Sigmoid colon (tissue), 7 donors: ENCODE measurements around the gene MGAT5. TPM values are rescaled to one million over a fixed set of nuclear protein-coding genes. Genes with fewer than 3 reads are reported as not detected.

ENCODE experiments used
- DNase-seq: peaks from one replicate; pipeline ENCODE4 v3.0.0-alpha.2; 2019
- H3K27ac ChIP-seq, 4 donors: fragments of 200-600 bp; sonication (generic); one replicate each; pipeline ENCODE4 v1.5.1; 2016 to 2019; ENCODE audit warnings: mild to moderate bottlenecking in 1 of 4
- H3K27me3 ChIP-seq, 3 donors: fragments of 200-600 bp; sonication (generic); one replicate each; pipeline ENCODE4 v1.5.1; 2019; ENCODE audit warnings: mild to moderate bottlenecking in 1 of 3
- H3K36me3 ChIP-seq, 4 donors: fragments of 200-600 bp; sonication (generic); one replicate each; pipeline ENCODE4 v1.5.1; 2016 to 2019
- H3K4me1 ChIP-seq, 4 donors: fragments of 200-600 bp; sonication (generic); one replicate each; pipeline ENCODE4 v1.5.1; 2017 to 2019
- H3K4me3 ChIP-seq, 4 donors: fragments of 200-600 bp; sonication (generic); one replicate each; pipeline ENCODE4 v1.5.1; 2017 to 2019; ENCODE audit warnings: mild to moderate bottlenecking in 2 of 4, moderate library complexity in 1 of 4
- H3K9me3 ChIP-seq, 4 donors: fragments of 200-600 bp in 3 of 4; sonication (generic) in 3 of 4; one replicate each; pipeline versions ENCODE4 v1.5.1 to v1.6.1; 2013 to 2019
- EP300 ChIP-seq, 4 donors: sonication (generic); formaldehyde crosslinking; IDR thresholded peaks; one replicate each; pipeline ENCODE4 v1.6.1; 2017; ENCODE audit warnings: antibody characterized with exemption in 4 of 4
- POLR2A ChIP-seq, 2 donors: fragments of 450-650 bp; IDR thresholded peaks; one replicate each; pipeline ENCODE4 v1.6.1; 2016; ENCODE audit warnings: antibody characterized with exemption in 2 of 2, mild to moderate bottlenecking in 2 of 2, moderate library complexity in 2 of 2
- POLR2AphosphoS5 ChIP-seq, 4 donors: sonication (generic); formaldehyde crosslinking; IDR thresholded peaks; one replicate each; pipeline ENCODE4 v1.6.1; 2017; ENCODE audit warnings: antibody characterized with exemption in 4 of 4
- WGBS, 2 donors: extraction: QIAGEN DNeasy Blood & Tissue Kit; methylation state at CpG; one replicate each; pipeline ENCODE4 v1.1.7; 2013; 5-methylcytosine and 5-hydroxymethylcytosine counted together
- intact Hi-C: fragments of 100-400 bp; cut with DNase I; formaldehyde crosslinking; loops from one replicate; pipeline ENCODE4 v1.15.1; 2023
- polyA plus RNA-seq, 3 donors: library from polyadenylated mRNA; stranded (reverse); fragments of 200-250 nt; gene quantifications; one replicate each; pipeline ENCODE4 v1.2.3, GENCODE V29; 2013
- total RNA-seq, 4 donors: library from RNA; depleted of rRNA; stranded (reverse); fragments of >200 nt; gene quantifications; one replicate each; pipeline ENCODE4 v1.1.0, GENCODE V29; 2016
- TF ChIP-seq, protein P1 (sequence below), 4 experiments: fragments of 450-650 bp in 3 of 4; fragments of 200-600 bp in 1 of 4; IDR thresholded peaks; one replicate each; pipeline ENCODE4 v1.5.1; 2016 to 2019; ENCODE audit warnings: antibody characterized with exemption in 4 of 4, mild to moderate bottlenecking in 3 of 4, moderate library complexity in 2 of 4
- donor health status: healthy with polysubstance abuse.
- donor health status: Bipolar disorder and iron deficiency.
- donor health status: healthy.

MGAT5 gene
- total and polyA plus RNA-seq, 7 donors: 3.0 to 42.4 (median 30.3) TPM

- intact Hi-C loops: no loop called here
- peaks cover 0 to 14% (median 4%) of the 10 kb centered on the region in 4 donors for H3K4me1 ChIP-seq
- H3K9me3 ChIP-seq: no peaks in the 10 kb centered on the region
- no peak for DNase-seq
- no peak overlapping the region for H3K27ac ChIP-seq
- no peaks in the 10 kb centered on the region for H3K36me3 ChIP-seq
- TF ChIP-seq POLR2AphosphoS5 (IDR thresholded peaks at IDR 0.05) (no peak), EP300 (IDR thresholded peaks at IDR 0.05) (no peak)
- TF ChIP-seq, protein P1, sequence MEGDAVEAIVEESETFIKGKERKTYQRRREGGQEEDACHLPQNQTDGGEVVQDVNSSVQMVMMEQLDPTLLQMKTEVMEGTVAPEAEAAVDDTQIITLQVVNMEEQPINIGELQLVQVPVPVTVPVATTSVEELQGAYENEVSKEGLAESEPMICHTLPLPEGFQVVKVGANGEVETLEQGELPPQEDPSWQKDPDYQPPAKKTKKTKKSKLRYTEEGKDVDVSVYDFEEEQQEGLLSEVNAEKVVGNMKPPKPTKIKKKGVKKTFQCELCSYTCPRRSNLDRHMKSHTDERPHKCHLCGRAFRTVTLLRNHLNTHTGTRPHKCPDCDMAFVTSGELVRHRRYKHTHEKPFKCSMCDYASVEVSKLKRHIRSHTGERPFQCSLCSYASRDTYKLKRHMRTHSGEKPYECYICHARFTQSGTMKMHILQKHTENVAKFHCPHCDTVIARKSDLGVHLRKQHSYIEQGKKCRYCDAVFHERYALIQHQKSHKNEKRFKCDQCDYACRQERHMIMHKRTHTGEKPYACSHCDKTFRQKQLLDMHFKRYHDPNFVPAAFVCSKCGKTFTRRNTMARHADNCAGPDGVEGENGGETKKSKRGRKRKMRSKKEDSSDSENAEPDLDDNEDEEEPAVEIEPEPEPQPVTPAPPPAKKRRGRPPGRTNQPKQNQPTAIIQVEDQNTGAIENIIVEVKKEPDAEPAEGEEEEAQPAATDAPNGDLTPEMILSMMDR (IDR thresholded peaks at IDR 0.05): no peak
- no peak overlapping the region for H3K4me3 ChIP-seq
- H3K27me3 ChIP-seq: no peaks in the 10 kb centered on the region
Measured at GRCh38 chr2:134254824-134255223, 952 bp downstream of the MGAT5 start.

DNA sequence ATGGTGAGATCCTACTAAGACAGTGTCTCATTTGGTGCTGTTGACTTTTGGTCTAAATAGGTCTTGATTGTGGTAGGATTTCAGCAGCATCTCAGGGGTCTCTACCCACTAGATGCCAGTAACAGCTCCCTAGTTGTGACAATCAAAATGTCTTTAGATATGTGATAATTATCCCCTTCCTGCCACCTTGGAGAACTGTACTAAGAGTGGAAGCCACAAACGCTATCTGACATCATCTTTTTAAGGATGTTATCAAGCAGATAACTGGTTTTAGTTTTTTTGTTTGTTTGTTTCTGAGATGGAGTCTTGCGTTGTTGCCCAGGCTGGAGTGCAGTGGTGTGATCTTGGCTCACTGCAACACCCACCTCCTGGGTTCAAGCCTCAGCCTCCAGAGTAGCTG lies 3.1 kb downstream of the MGAT5 start:
- peaks cover 0 to 33% (median 13%) of the 10 kb centered on the region in 4 donors for H3K4me1 ChIP-seq
- H3K9me3 ChIP-seq: no peaks in the 10 kb centered on the region
- no peak for DNase-seq
- no peak for TF ChIP-seq POLR2AphosphoS5 (IDR thresholded peaks at IDR 0.05)
- TF ChIP-seq, protein P1 (IDR thresholded peaks at IDR 0.05): no peak
- TF ChIP-seq POLR2A (IDR thresholded peaks at IDR 0.05): no peak
- no peak for TF ChIP-seq EP300 (IDR thresholded peaks at IDR 0.05)
- H3K27ac ChIP-seq: no peak overlapping the region
- WGBS, 2 donors: 81 to 93% methylated on average over 2 of the region's 2 CpGs
- no peaks in the 10 kb centered on the region for H3K27me3 ChIP-seq
- no peaks in the 10 kb centered on the region for H3K36me3 ChIP-seq
- intact Hi-C loops: no loop called here
- H3K4me3 ChIP-seq: no peak overlapping the region

DNA sequence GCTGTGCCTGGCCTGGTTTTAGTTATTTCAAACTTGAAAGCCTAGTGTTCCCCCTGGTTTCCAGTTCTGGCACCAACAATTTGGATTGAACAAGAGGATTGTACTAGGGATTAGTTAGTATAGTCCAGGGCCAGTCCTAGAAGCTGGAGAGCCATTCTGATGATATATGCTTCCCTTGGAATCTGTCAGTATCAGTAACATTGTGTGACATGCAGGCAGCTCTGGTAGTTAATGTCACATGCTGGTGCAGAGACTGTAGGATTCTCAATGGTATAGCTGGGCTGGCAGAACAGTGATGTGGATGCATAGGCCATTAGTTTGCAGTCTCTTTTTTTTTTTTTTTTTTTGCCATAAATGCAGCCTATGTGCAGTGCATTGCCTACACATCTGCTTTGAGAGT lies 3.6 kb downstream of the MGAT5 start:
- TF ChIP-seq POLR2A (IDR thresholded peaks at IDR 0.05) (no peak), EP300 (IDR thresholded peaks at IDR 0.05) (no peak), POLR2AphosphoS5 (IDR thresholded peaks at IDR 0.05) (no peak)
- TF ChIP-seq, protein P1 (IDR thresholded peaks at IDR 0.05): no peak
- no peak overlapping the region for H3K4me3 ChIP-seq
- H3K9me3 ChIP-seq: no peaks in the 10 kb centered on the region
- no peak overlapping the region for H3K27ac ChIP-seq
- H3K4me1 ChIP-seq: peaks cover 0 to 38% (median 17%) of the 10 kb centered on the region in 4 donors
- H3K27me3 ChIP-seq: no peaks in the 10 kb centered on the region
- intact Hi-C loops: no loop called here
- H3K36me3 ChIP-seq: no peaks in the 10 kb centered on the region
- DNase-seq: no peak

DNA sequence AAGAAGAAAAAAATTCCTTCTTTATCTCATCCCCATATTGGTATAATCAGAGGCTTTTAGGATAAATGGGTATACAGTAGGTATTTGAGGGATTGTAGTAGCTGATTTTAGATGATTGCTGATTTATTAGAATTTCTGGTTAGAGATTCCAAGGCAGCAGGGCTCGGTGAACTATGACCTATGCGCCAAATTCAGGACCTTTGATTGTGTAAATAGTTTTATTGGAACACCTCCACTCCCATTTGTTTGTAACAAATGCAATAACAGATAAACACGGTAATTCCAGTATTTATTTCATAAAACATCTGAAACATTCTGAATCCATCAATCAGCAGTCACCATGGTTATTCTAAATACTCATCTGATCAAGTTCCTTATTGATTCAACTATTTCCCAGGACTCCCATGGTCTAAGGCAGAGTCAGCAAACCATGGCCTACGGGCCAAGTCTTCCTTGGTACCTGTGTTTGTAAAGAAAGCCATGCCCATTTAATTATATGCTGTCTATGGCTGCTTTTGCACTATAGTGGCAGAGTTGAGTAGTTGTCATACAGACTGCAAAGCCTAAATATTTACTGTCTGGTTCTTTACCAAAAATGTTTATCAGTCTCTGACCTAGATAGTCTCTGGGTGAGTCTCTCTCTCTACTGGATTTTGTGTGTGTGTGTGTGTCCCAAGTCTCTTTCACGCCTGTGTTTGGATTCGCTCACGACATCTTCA lies 4.3 kb downstream of the MGAT5 start:
- H3K36me3 ChIP-seq: no peaks in the 10 kb centered on the region
- WGBS, 2 donors: 63 to 76% methylated on average over 7 of the region's 7 CpGs
- TF ChIP-seq POLR2AphosphoS5 (IDR thresholded peaks at IDR 0.05) (no peak), POLR2A (IDR thresholded peaks at IDR 0.05) (no peak), EP300 (IDR thresholded peaks at IDR 0.05) (no peak)
- no peak overlapping the region for H3K27ac ChIP-seq
- no peaks in the 10 kb centered on the region for H3K9me3 ChIP-seq
- peaks cover 0 to 43% (median 22%) of the 10 kb centered on the region in 4 donors for H3K4me1 ChIP-seq
- DNase-seq: no peak
- no peaks in the 10 kb centered on the region for H3K27me3 ChIP-seq
- H3K4me3 ChIP-seq: no peak overlapping the region
- intact Hi-C loops: no loop called here

GRCh38 chr2:134258684-134259388 lies 5.0 kb downstream of the MGAT5 start:
- TF ChIP-seq POLR2A (IDR thresholded peaks at IDR 0.05) (no peak), POLR2AphosphoS5 (IDR thresholded peaks at IDR 0.05) (no peak), EP300 (IDR thresholded peaks at IDR 0.05) (no peak)
- TF ChIP-seq, protein P1 (IDR thresholded peaks at IDR 0.05): no peak
- H3K36me3 ChIP-seq: no peaks in the 10 kb centered on the region
- H3K9me3 ChIP-seq: no peaks in the 10 kb centered on the region
- no peaks in the 10 kb centered on the region for H3K27me3 ChIP-seq
- peaks cover 0 to 43% (median 22%) of the 10 kb centered on the region in 4 donors for H3K4me1 ChIP-seq
- H3K4me3 ChIP-seq: no peak overlapping the region
- intact Hi-C loops: no loop called here
- no peak for DNase-seq
- no peak overlapping the region for H3K27ac ChIP-seq
- 74 to 85% methylated on average over 7 of the region's 7 CpGs for WGBS, 2 donors
